ENCODE results near the gene CD34.
"Not testable (repeated sequence)": the region's sequence is repeated elsewhere in the genome, so short reads cannot be mapped to it uniquely, and the experiment has no call there.

Gene CD34

DNA sequence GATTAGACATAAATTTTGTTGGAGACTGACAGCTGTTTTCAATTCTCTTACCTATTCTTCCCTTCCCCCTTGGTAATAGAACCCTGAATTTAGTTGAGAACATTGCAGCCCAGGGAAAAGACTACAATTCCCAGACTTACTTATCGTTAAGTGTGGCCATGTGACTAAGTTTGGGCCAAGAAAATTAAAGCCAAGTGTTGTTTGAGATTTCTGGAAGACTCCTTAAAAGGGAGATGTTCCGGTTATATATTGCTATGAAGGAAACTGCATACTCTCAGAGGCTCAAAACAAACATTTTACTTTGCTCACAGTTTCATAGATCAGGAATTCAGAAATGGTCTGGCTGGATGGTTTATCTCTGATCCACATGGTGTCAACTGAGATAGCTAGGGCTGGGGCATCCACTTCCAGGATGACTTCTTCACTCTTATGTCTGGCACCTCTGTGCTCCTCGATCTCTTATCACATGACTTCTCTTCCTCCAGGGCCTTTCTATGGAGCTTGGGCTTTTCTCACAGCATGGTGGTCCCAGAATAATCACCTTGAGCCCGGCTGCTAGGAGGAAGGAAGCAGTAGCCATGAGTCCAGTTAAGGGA lies 22.4 kb upstream of the CD34 start:
- DNase-seq (ENCODE audit: low read depth): no peak

DNA sequence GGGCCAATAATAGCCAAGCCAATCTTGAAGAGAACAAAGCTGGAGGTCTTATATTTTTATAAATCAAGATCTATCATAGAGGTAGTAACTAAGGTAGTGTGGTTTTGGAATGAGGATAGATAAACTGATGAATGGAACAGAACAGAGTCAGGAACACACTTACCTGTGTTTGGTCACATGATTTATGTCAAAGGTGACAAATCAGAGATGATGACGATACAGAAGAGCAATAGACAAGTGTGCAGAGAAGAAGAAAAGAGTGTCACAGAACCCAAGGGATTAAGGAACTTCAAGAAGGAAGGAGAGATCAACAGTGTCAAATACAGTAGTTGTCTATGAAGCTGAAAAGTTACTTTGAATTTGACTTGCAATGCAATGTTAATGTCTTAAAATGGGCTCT lies 16.1 kb upstream of the CD34 start:
- DNase-seq (ENCODE audit: low read depth): no peak

DNA sequence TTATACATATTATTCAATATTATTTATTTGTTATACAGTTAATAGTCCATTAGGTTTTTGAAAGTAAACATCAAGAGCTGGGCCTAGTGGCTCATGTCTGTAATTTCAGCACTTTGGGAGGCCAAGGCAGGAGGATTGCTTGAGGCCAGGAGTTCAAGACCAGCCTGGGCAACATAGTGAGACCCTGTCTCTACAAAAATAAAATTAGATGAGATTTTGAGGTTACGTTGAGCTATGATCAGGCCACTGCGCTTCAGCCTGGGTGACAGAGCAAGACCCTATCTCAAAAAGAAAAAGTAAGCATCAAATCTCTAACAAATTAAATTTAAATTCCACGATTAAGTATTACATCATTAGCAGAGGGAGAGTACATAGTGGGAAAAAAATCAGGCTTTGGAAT lies 15.0 kb upstream of the CD34 start:
- not testable (repeated sequence) for DNase-seq (ENCODE audit: low read depth)

DNA sequence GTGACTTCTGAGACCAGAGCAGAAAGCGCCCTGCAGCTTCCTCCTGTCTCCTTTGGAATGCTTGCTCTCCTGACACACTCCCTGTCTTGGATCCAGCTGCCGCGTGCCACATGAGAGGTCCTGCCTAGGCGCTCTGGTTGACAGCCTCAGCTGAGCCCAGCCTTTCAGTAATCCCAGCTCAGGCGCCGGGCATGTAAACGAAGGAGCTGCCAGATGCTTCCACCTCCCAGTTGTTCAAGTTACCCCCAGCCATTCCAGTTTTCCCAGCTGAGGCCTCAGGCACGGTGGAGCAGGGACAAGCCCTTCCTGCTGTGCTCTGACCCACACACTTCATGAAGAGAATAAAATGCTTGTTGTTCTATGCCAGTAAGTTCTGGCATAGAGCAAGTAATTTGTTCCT lies 14.3 kb upstream of the CD34 start:
- no peak for DNase-seq (ENCODE audit: low read depth)

DNA sequence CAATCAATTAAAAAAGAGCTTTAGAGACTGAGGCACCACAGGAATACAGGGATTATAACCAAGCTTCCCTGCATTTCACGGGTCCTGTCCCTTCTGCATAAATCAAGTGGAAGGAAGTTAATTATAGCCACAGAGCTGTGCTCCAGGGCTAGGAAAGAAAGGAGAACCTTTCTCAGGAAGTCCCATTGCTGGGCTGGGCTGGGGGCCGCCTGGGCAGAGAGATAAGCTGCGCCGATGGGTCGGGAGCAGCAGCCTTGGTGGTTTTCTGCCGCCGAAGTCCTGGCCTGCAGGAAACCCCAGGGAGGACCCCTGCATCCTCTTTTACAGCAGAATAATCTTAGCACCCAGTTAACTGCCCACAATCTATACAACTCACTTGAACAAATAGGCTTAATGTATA lies 12.6 kb upstream of the CD34 start:
- DNase-seq (ENCODE audit: low read depth): no peak

DNA sequence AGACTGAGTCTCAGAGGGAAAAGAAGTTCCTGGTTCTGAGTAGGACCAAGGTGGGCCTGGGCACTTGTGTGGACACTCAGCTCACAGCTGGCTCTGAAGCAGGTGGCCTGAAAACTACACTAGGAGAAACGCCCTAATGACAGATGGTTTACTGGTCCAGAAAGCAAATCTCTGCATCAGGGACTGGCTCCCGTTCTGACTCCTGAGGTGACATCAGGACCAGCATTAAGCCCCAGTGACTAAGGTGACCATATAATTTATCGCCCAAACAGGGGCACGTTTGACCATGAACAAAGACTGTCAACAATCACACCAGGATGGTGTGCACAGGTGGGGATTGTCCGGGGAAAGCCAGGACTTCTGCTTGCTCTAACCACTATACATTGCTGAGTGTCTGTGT lies 12.2 kb upstream of the CD34 start:
- no peak for DNase-seq (ENCODE audit: low read depth)

DNA sequence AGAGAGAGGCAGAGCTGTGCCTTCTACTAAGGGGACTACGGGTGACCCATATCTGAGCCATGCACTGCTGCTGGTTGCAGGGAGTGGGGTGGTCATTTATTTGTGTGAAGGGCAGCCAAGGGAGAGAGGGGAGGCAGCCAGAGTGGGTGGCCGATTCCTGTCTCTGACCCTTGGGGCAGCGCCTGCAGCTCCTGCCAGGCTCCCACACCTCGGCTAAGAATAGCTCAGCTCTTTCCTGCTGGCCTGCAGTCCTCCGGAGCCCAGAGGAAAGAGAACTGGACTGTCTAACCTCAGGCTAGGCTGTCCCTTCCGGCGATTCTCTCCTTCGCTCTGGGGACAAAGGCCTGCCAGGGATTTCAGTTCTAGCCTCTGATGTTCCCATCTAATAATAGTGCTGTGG lies 11.6 kb upstream of the CD34 start:
- no peak for DNase-seq (ENCODE audit: low read depth)

DNA sequence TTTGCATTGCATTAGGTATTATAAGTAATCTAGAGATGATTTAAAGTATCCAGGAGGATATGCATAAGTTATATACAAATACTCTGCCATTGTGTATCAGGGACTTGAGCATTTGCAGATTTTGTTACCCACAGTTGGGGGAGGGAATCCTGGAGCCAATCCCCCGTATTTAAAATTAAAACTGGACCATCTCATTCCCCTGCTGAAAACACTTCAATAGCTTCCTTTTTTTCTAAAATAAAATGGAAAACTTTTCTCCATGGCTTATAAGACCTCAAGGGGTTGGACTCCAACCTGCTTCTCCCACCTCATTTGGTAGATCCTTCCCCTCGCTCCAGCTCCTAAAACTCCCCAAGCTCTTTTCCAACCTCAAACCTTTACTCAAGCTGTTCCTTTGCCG lies 10.4 kb upstream of the CD34 start:
- no peak for DNase-seq (ENCODE audit: low read depth)

DNA sequence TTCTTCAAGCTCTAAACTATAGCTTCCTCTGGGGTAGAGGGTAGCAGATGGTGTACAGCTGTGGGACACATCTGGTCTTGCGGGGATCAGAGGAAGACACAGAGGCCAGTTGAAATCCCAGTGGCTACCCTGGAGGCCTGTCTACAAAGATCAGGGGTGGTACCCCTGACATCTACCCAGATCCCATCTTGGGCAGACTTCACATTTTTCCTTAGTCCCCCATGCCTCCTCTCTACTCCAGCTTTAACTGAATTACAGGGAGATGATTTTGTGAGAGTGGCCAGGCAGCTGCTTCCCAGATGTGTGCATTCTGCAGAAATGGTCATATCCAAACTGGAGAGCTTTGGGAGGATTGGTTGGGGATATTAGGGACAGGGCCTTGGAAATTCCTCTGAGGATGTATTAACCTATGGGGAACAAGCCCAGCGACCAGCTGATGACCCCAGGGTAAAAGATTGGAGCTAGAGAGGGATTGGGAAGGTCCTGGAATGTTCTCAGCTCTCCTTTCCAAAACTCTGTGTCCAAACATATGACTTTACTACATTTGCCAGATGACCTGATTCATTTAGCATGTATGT lies 9.6 kb upstream of the CD34 start:
- no peak for DNase-seq (ENCODE audit: low read depth)

DNA sequence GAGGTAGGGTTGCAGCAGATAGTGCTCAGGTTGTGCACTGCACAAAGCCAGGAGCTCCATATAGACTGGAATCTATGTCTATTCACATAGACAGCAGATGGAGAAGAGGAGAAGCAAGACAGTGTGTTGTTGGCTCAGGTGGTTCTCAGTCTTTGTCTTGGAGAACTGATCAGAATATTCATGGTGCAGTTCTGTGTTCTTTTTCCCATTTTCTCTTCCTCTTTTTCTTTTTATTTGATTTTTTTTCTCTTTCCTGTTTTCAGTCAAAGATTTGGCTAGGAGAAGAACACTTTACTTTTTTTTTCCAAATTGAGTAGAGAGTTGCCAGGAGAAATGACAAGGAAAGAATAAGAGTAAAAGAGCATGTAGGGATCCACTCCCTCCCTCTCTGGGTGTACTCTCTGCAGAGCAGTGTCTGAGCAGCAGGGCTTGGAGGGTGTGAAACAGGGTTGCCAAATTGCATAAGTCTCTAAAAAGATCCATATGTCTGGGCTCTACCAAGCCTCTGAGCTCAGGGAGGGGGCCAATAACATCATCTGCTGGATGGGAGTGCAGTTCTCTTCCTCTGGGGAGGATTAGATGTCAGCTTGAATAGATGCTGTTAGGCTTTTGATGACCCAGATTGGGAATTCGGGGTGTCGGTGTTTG lies 8.7 kb upstream of the CD34 start:
- no peak for DNase-seq (ENCODE audit: low read depth)

DNA sequence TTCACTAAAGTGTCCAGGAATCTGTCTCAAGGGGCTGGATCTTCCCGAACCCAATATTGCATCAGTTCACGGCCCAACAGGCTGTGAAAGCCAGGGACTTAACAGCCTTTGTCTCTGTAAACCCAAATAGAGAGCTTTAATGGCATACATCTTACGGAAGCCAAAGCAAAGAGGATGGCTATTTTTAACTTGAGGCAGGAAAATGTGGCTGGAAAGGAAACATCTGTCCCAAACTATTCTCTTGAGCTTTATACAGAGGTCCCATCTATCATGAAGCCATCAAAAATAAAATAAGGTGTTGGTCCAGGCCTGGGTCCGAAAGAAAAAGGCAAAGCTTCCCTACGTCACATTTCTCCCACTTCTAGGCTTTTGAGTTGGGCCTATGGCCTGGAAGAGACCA lies 7.7 kb upstream of the CD34 start:
- no peak for DNase-seq (ENCODE audit: low read depth)

DNA sequence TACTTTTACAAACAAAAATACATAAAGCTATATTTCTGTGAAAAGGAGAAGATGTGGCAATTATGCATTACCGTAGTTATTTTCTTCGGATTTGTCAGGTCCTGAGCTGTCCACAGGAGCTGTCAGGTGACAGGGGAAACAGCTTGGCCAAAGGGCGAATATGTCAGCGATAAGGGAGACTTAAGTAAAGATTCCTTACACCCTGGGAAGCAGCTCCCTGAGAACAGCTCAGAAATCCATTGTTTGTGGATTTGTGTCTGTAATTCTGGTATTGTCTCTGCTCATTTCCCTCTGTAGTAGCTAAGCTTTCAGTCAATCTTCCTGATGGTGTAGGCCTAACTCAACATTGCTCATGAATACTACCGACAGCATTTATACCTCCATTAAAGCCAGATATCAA lies 7.1 kb upstream of the CD34 start:
- no peak for DNase-seq (ENCODE audit: low read depth)

DNA sequence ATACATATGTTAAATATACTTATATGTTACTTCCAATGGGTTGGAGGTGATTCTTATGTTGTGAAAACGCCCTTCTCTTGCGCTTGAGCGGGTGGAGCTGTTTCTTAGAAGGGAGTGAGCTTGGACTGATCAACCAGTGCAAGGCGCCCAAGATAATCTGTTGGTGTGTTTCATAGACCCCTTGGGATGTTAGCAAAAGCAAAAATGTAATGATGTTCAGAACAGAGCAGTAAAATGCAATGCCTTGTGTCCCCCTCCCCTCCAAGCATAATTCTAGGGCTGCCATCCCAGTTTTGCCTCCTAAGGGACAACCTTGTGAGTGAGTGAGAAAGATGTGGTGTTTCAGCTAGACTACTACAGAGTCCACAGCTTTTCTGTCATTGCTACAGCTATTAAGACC lies 6.2 kb upstream of the CD34 start:
- no peak for DNase-seq (ENCODE audit: low read depth)

DNA sequence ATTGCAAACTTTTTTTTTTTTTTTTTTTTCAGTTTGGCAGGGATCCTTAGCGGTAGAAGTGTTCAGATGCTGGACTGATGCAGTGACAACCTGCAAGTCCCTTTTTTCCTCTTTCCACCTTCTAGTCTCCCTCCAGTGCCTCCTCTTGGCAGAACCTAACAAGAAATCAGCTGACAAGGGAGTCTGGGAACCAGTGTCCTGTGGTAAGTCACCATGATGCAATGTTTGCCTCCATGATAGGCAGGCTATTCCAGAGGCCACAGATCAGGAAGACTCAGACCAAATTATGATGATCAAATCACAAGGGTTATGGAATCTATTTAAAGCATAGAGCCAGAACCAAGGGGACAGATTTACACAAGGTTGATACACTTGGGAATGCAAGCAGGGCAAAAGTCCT lies 3.0 kb upstream of the CD34 start:
- no peak for DNase-seq (ENCODE audit: low read depth)

DNA sequence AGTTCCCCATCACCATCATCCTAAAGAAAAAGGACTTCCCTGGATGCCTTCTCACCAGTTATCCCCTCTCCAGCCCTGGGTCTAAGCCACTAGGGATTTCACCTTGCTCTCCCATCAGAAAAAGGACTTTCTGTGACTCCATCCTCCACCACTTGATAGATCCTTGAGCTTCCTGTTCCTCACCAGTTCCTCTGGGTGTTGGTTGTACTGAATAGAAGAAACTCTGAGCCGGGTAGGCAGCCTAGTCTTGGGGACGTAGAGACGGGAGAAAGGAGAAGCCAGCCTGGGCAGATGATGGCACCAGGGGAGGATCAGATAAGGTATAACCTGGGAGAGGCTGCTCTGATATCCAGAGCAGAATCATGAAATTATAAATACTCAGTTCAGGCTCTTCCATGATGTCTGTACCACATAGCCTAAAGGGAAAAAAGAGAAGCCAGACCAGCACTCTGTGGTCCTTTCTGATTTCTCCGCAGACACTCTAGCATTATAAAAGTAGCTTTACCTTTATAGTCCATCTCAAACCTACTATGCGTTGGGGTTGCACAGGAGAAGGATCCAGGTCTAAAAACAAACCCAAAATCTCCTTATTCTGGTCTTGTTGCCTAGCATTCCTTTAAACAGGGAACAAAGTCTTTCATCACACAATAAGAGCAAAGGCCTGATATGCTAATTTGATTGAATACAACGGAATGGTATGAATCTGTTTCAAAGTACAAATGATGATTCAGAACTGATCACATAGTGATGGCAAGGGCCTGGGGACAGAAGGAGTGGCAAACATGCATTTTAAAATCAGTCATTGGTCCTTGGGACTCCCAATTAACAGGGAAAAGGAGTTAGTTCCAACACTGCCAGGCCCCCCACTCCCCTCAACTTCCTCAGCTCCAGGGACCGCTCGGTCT lies 1.2 kb upstream of the CD34 start:
- no peak for DNase-seq (ENCODE audit: low read depth)

DNA sequence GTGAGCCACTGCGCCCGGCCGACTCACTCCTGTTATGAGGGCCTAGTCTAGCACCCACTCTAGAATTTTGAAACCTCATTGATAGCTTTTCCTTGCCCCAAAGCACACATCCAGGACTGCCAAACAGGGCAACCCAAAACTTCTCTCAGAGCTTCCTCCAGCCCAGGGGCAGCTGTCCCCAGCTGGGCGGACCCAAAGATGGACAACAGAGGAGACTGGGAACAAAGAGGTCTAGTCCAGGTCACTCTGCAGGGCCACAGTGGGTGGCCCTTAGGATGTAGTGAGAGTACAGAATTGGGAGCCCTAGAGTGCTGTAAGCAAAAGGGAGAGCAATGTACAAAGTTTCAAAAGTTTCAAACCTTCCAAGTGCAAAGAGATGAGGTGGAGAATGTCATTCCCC lies 1.2 kb downstream of the CD34 start:
- DNase-seq (ENCODE audit: low read depth): no peak

DNA sequence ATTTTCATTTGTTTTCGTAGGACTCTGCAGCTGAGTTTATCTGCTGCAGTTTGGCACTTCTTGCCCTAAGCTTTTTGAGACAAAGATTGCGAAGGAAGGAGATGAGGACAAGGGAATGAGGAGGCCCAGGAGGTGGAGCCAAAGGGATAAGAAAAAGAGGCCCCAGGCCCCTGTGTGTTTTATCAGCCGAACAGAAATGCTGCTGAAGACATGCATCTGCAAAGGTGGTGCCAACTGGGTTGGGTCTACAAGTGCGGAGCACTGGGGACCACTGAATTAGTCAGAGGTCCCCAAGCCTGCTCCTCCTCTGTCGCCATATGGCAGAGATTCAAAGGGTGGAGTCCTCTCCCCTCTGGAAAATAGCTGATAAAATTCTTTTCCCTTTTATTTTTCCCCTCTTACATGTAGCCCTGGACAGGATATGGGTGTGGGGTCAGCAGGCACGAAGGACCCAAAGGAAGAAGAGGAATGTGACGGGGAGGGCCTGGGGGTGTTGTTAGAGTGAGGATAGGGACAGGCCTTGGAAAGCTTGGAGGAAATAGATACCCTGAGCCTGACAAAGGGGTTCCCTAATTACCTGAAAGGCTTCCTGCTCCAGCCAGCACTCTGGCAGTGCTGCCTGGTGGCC lies 2.7 kb downstream of the CD34 start:
- DNase-seq (ENCODE audit: low read depth): no peak

DNA sequence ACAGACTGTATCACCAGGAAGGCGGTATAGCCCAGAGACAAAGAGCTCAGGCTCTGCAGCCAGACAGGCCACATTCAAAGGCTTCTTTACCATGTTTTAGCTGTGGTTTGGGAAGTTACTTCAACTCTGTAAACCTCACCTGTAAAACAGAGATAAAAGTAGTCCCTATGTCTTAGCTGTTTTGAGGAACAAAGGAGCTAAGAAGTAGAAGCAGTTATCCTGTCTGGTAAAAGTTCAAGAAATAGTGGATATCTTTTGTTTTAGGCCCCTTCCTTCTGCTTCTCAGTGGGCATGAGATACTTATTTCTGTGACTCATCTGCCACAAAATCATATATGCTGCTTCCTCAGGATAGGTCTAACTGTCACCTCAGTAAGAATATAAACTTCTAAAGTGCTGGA lies 6.5 kb downstream of the CD34 start:
- DNase-seq (ENCODE audit: low read depth): no peak

DNA sequence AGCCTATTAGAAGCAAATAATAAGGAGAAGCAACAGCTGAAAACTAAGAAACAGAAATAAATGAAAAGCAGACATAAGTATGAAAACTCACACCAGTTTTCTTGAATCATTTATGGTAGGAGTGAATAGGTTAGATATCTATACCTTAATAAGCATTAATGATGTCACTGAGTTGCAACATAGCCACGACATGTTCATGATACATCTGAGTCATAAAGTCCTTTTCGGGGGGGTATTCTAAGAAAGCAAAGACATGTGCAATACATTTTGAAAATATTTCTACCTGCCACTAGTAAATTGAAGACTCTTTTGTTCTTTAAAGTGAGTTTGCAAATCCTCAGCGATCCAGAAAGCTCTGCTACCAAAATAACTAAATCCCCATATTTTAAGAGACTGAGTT lies 7.2 kb downstream of the CD34 start:
- DNase-seq (ENCODE audit: low read depth): no peak

DNA sequence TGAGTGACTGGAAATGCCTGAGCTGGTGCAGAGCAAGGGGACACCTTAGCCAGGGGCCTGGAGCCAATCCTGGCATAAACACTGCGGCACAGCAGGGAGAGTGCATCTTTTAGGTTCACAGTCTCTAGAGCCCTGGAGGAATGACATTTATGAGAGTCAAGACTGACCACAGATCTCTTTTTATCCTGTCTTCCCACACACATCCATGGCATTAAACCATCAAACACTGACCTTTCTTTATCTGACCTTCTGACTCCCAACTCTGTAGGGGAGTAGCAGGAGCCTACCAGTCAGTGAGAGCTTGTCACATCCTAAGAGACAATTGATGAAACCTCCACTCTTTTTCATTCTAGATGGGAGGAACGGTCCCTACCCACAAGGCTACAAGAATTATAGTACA lies 7.9 kb downstream of the CD34 start:
- no peak for DNase-seq (ENCODE audit: low read depth)

DNA sequence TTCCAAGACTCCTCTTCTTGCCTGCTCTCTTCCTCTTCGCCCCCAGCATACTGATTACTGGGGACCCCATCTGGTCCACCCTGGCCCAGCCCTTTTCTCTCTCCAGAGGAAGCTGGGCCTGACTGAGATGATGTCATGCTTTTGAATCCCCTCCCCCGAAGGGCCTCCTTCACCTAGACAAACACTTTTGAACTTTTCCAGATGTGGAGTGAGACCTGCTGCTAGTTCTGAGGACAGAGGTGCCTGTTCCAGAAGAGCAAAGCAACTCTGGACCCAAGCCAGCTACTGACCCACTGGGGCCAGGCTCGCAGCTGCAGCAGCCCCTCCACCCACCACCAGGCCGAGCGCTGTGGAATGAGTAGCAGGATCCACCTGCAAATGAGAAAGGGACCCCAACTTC lies 8.4 kb downstream of the CD34 start:
- no peak for DNase-seq (ENCODE audit: low read depth)

DNA sequence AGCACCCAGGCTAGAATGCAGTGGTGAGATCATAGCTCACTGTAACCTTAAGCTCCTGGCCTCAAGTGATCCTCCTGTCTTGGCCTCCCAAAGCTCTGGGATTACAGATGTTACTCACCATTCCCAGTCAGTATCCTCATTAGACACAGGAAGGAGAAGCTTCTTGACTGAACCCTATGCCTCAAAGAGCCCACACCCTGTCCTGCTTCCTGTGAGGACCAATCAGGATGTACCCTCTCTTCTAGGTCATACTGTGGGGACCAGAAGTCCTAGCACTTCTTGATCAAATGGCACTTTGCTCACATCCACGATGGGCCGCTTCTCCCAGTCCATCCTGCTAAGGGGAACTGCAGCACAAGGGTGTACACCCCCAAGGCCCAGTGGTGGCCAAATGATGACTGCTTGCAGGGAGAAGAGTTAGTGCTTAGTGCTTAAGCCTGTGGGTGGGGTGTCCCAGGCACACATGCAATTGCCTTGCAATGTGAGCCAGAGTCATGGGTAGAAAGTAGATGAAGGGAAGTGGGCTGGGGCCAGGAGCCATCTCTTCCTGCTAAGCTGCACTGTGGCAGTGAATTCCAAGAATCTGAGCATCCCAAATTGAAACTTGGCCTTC lies 9.8 kb downstream of the CD34 start:
- DNase-seq (ENCODE audit: low read depth): no peak
